WTC11 (cell line): ENCODE results near the gene ABAT. TPM values are rescaled to one million over a fixed set of nuclear protein-coding genes. Genes with fewer than 3 reads are reported as not detected.

Source experiments
- ATAC-seq: fragments of 200-7000 bp; cut with Tn5 transposase; 2 replicates; pipeline ENCODE4 v1.10.0; 2021; ENCODE audit warnings: mild to moderate bottlenecking, moderate library complexity
- CTCF ChIA-PET: fragments of 300-600 bp; sonication (Branson Sonifier 250); formaldehyde crosslinking; loops from one replicate; lab custom pipeline; 2021; ENCODE audit warnings: antibody characterized with exemption; lab: Charles Lee
- POLR2A ChIA-PET: fragments of 350-600 bp; sonication (Branson Sonifier 250); formaldehyde crosslinking; loops from one replicate; lab custom pipeline; 2021; ENCODE audit warnings: antibody characterized with exemption; lab: Charles Lee
- DNase-seq: peaks from one replicate; pipeline ENCODE4 v3.0.0; 2021; ENCODE audit warnings: low spot score
- H3K27ac Mint-ChIP-seq: 2 replicates; pipeline ENCODE4 v1.8.0; 2021; ENCODE audit warnings: mixed read lengths
- H3K27me3 Mint-ChIP-seq: 2 replicates; pipeline ENCODE4 v1.8.0; 2021; ENCODE audit warnings: low read depth, mild to moderate bottlenecking, moderate library complexity, mixed read lengths
- H3K36me3 Mint-ChIP-seq: 2 replicates; pipeline ENCODE4 v1.8.0; 2021; ENCODE audit warnings: mixed read lengths
- H3K4me1 Mint-ChIP-seq: 2 replicates; pipeline ENCODE4 v1.8.0; 2022; ENCODE audit warnings: mixed read lengths
- H3K4me3 Mint-ChIP-seq: 2 replicates; pipeline ENCODE4 v1.8.0; 2021; ENCODE audit warnings: mild to moderate bottlenecking, moderate library complexity, mixed read lengths
- H3K9me3 Mint-ChIP-seq: 2 replicates; pipeline ENCODE4 v1.8.0; 2021; ENCODE audit warnings: mixed read lengths
- ATF1 ChIP-seq: sonication (generic); formaldehyde crosslinking; IDR thresholded peaks from 2 replicates; pipeline ENCODE4 v1.8.1; 2023; ENCODE audit warnings: mild to moderate bottlenecking, moderate library complexity, missing genetic modification reagents
- EMX1 ChIP-seq: fragments of 250-450 bp; sonication (Bioruptor Pico); IDR thresholded peaks from 2 replicates; pipeline ENCODE4 v1.8.0; 2021; ENCODE audit warnings: mild to moderate bottlenecking
- ESRRA ChIP-seq: sonication (generic); formaldehyde crosslinking; IDR thresholded peaks from 2 replicates; pipeline ENCODE4 v1.8.1; 2022; ENCODE audit warnings: mild to moderate bottlenecking, missing genetic modification reagents, borderline replicate concordance
- FOXK1 ChIP-seq: sonication (generic); formaldehyde crosslinking; IDR thresholded peaks from 2 replicates; pipeline ENCODE4 v1.8.0; 2022; ENCODE audit warnings: mild to moderate bottlenecking, moderate library complexity, missing genetic modification reagents
- GTF2I ChIP-seq: fragments of 250-450 bp; sonication (Bioruptor Pico); conservative IDR thresholded peaks from 2 replicates; pipeline ENCODE4 v1.4.0; 2021; ENCODE audit warnings: mild to moderate bottlenecking
- JUN ChIP-seq: sonication (generic); formaldehyde crosslinking; IDR thresholded peaks from 2 replicates; pipeline ENCODE4 v1.8.0; 2023; ENCODE audit warnings: mild to moderate bottlenecking, missing genetic modification reagents
- MXD4 ChIP-seq: fragments of 250-450 bp; sonication (Bioruptor Pico); IDR thresholded peaks from 2 replicates; pipeline ENCODE4 v1.8.0; 2021; ENCODE audit warnings: mild to moderate bottlenecking, moderate library complexity, borderline replicate concordance
- SMAD4 ChIP-seq: sonication (generic); formaldehyde crosslinking; IDR thresholded peaks from 2 replicates; pipeline ENCODE4 v1.8.0; 2022; ENCODE audit warnings: mild to moderate bottlenecking, missing genetic modification reagents
- SOX15 ChIP-seq: fragments of 250-450 bp; sonication (Bioruptor Pico); IDR thresholded peaks from 2 replicates; pipeline ENCODE4 v1.9.0; 2021; ENCODE audit warnings: mild to moderate bottlenecking
- SP1 ChIP-seq: sonication (generic); formaldehyde crosslinking; conservative IDR thresholded peaks from 2 replicates; pipeline ENCODE4 v1.8.1; 2022; ENCODE audit warnings: missing genetic modification reagents
- TP53 ChIP-seq: sonication (generic); formaldehyde crosslinking; IDR thresholded peaks from 2 replicates; pipeline ENCODE4 v1.8.1; 2023; ENCODE audit warnings: mild to moderate bottlenecking, missing genetic modification reagents
- ZSCAN18 ChIP-seq: fragments of 250-450 bp; sonication (Bioruptor Pico); IDR thresholded peaks from 2 replicates; pipeline ENCODE4 v2.1.2; 2022; ENCODE audit warnings: mild to moderate bottlenecking, moderate library complexity
- total RNA-seq: library from RNA; stranded (reverse); gene quantifications from 3 replicates; pipeline ENCODE4 v1.2.3, GENCODE V29; 2021
- TF ChIP-seq, protein P1 (sequence below): sonication (generic); formaldehyde crosslinking; IDR thresholded peaks from 2 replicates; pipeline ENCODE4 v1.8.0; 2023; ENCODE audit warnings: missing genetic modification reagents
- TF ChIP-seq, protein P2 (sequence below): fragments of 250-450 bp; sonication (Bioruptor Pico); IDR thresholded peaks from 2 replicates; pipeline ENCODE4 v1.9.0; 2021; ENCODE audit warnings: mild to moderate bottlenecking
- TF ChIP-seq, protein P3 (sequence below): sonication (generic); formaldehyde crosslinking; IDR thresholded peaks from 2 replicates; pipeline ENCODE4 v1.8.0; 2023; ENCODE audit warnings: mild to moderate bottlenecking, missing genetic modification reagents

ABAT gene
- total RNA-seq, 1 experiment from 2014 or later: 6.6 TPM

DNA sequence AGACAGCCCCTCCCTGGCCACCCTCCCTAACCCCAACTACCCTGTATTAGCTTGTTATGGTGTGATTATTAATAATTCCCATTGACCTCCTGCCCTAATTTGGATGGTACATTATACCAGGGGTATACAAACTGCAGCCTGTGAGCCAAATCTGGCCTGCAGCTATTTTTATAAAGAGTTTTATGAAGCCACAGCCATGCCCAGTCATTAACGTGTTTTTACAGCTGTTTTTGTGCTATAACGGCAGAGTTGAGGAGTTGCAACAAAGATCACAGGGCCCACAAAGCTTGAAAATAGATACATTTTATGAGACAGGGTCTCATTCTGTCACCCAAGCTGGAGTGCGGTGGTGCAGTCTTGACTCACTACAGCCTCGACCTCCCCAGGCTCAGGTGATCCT is 47.0 kb upstream of the ABAT start:
- POLR2A ChIA-PET: interaction anchor here (0.6 kb wide), 1 partner anchor 7 kb away, joined by 3 read pairs; no protein-coding TSS in a partner anchor
- Mint-ChIP-seq H3K27ac (no peak overlapping the region), H3K4me3 (no peak overlapping the region), H3K4me1 (peaks cover 7% of the 10 kb centered on the region; the same call in 1 of the 2 replicates), H3K9me3 (no peaks in the 10 kb centered on the region), H3K36me3 (peaks cover 68% of the 10 kb centered on the region), H3K27me3 (no peaks in the 10 kb centered on the region)
- TF ChIP-seq, protein P1, sequence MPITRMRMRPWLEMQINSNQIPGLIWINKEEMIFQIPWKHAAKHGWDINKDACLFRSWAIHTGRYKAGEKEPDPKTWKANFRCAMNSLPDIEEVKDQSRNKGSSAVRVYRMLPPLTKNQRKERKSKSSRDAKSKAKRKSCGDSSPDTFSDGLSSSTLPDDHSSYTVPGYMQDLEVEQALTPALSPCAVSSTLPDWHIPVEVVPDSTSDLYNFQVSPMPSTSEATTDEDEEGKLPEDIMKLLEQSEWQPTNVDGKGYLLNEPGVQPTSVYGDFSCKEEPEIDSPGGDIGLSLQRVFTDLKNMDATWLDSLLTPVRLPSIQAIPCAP (CRISPR knock-in tag): no peak
- DNase-seq (no peak), ATAC-seq (no peak)
- CTCF ChIA-PET: no interaction called here

- ATAC-seq (no peak), DNase-seq (no peak)
- Mint-ChIP-seq H3K4me3 (no peak overlapping the region), H3K36me3 (peaks cover 74% of the 10 kb centered on the region), H3K9me3 (no peaks in the 10 kb centered on the region), H3K27ac (peak overlapping the region; percentile 6; the same call in 1 of the 2 replicates), H3K4me1 (no peaks in the 10 kb centered on the region), H3K27me3 (no peaks in the 10 kb centered on the region)
- no peak for TF ChIP-seq FOXK1 (CRISPR knock-in tag)
- TF ChIP-seq, protein P2, sequence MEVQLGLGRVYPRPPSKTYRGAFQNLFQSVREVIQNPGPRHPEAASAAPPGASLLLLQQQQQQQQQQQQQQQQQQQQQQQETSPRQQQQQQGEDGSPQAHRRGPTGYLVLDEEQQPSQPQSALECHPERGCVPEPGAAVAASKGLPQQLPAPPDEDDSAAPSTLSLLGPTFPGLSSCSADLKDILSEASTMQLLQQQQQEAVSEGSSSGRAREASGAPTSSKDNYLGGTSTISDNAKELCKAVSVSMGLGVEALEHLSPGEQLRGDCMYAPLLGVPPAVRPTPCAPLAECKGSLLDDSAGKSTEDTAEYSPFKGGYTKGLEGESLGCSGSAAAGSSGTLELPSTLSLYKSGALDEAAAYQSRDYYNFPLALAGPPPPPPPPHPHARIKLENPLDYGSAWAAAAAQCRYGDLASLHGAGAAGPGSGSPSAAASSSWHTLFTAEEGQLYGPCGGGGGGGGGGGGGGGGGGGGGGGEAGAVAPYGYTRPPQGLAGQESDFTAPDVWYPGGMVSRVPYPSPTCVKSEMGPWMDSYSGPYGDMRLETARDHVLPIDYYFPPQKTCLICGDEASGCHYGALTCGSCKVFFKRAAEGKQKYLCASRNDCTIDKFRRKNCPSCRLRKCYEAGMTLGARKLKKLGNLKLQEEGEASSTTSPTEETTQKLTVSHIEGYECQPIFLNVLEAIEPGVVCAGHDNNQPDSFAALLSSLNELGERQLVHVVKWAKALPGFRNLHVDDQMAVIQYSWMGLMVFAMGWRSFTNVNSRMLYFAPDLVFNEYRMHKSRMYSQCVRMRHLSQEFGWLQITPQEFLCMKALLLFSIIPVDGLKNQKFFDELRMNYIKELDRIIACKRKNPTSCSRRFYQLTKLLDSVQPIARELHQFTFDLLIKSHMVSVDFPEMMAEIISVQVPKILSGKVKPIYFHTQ (CRISPR knock-in tag): no peak
- TF ChIP-seq SOX15: no peak
- TF ChIP-seq, protein P3, sequence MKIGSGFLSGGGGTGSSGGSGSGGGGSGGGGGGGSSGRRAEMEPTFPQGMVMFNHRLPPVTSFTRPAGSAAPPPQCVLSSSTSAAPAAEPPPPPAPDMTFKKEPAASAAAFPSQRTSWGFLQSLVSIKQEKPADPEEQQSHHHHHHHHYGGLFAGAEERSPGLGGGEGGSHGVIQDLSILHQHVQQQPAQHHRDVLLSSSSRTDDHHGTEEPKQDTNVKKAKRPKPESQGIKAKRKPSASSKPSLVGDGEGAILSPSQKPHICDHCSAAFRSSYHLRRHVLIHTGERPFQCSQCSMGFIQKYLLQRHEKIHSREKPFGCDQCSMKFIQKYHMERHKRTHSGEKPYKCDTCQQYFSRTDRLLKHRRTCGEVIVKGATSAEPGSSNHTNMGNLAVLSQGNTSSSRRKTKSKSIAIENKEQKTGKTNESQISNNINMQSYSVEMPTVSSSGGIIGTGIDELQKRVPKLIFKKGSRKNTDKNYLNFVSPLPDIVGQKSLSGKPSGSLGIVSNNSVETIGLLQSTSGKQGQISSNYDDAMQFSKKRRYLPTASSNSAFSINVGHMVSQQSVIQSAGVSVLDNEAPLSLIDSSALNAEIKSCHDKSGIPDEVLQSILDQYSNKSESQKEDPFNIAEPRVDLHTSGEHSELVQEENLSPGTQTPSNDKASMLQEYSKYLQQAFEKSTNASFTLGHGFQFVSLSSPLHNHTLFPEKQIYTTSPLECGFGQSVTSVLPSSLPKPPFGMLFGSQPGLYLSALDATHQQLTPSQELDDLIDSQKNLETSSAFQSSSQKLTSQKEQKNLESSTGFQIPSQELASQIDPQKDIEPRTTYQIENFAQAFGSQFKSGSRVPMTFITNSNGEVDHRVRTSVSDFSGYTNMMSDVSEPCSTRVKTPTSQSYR: no peak
- TF ChIP-seq GTF2I (CRISPR knock-in tag): no peak
- TF ChIP-seq SMAD4 (CRISPR knock-in tag): no peak
- TF ChIP-seq ZSCAN18 (CRISPR knock-in tag): no peak
- TF ChIP-seq SP1: no peak
- no peak for TF ChIP-seq TP53 (CRISPR knock-in tag)
- TF ChIP-seq MXD4: no peak
- TF ChIP-seq JUN: no peak
- TF ChIP-seq ATF1 (CRISPR knock-in tag): no peak
- no peak for TF ChIP-seq EMX1 (CRISPR knock-in tag)
- TF ChIP-seq ESRRA (CRISPR knock-in tag): no peak
- CTCF ChIA-PET: interaction anchor here (0.5 to 0.6 kb wide), 2 partner anchors 23 to 390 kb away, joined by 3 read pairs; no protein-coding TSS in a partner anchor
- POLR2A ChIA-PET: interaction anchor here (1.0 kb wide), 1 partner anchor 10 kb away, joined by 3 read pairs; no protein-coding TSS in a partner anchor
Observed at GRCh38 chr16:8628981-8629725, 45.3 kb upstream of the ABAT start.
